HL-60 (cell line): ENCODE results near the gene HCN2.

Experiments used
- DNase-seq, 2 experiments: peaks; one replicate each; pipeline ENCODE4 v3.0.0-alpha.2; 2010 to 2020; ENCODE audit warnings: low read depth in 1 of 2, low spot score in 1 of 2
- H3K27ac ChIP-seq: fragments of 250-450 bp; sonication (Bioruptor Pico); replicated peaks from 2 replicates; pipeline ENCODE4 v1.5.1; 2020; ENCODE audit warnings: mild to moderate bottlenecking, moderate library complexity
- H3K27me3 ChIP-seq: fragments of 250-450 bp; sonication (Bioruptor Pico); 2 replicates; pipeline ENCODE4 v1.5.1; 2021; ENCODE audit warnings: mild to moderate bottlenecking, moderate library complexity; ENCODE audit not compliant: insufficient read depth, poor library complexity, severe bottlenecking
- H3K4me3 ChIP-seq: replicated peaks from 2 replicates; pipeline ENCODE4 v1.5.1; 2011; ENCODE audit warnings: mild to moderate bottlenecking, control low read depth, low read length; ENCODE audit not compliant: insufficient read depth
- GABPA ChIP-seq: IDR thresholded peaks from 2 replicates; pipeline ENCODE4 v1.6.1; 2012; ENCODE audit warnings: low read depth
- POLR2AphosphoS5 ChIP-seq: IDR thresholded peaks from 2 replicates; pipeline ENCODE4 v1.6.1; 2012; ENCODE audit warnings: low read depth
- SPI1 ChIP-seq: IDR thresholded peaks from 2 replicates; pipeline ENCODE4 v1.6.1; 2012; ENCODE audit warnings: low read depth, mild to moderate bottlenecking, borderline replicate concordance
- TF ChIP-seq, protein P1 (sequence below): IDR thresholded peaks from 2 replicates; pipeline ENCODE4 v1.6.1; 2012; ENCODE audit warnings: low read depth; ENCODE audit not compliant: insufficient replicate concordance
- TF ChIP-seq, protein P2 (sequence below): IDR thresholded peaks from one replicate; pipeline ENCODE4 v1.5.1; 2011; ENCODE audit warnings: low read length, control low read depth, inconsistent platforms; ENCODE audit not compliant: insufficient read depth

The HCN2 gene

DNA sequence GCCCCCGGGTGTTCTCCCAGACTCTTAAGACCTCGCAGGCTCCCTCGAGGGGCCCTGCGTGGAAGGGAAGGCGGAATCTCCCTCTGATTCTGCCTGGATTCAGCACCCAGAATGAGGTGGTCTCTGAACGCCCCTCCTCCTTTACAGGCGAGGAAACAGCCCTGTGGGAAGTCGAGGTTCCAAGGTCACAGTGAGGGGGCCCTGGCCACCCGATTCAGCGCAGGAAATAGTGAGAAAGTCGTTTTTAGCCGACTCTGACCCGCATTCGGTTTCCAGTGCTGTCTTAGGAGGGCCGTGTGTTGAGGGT is 16.2 kb upstream of the HCN2 start:
- H3K27ac ChIP-seq: peak overlapping the region; percentile 98
- peak overlapping the region; percentile 95 for H3K4me3 ChIP-seq
- no peak for DNase-seq
- no peak for TF ChIP-seq SPI1
- no peak for TF ChIP-seq GABPA
- no peak for TF ChIP-seq POLR2AphosphoS5
- TF ChIP-seq, protein P1, sequence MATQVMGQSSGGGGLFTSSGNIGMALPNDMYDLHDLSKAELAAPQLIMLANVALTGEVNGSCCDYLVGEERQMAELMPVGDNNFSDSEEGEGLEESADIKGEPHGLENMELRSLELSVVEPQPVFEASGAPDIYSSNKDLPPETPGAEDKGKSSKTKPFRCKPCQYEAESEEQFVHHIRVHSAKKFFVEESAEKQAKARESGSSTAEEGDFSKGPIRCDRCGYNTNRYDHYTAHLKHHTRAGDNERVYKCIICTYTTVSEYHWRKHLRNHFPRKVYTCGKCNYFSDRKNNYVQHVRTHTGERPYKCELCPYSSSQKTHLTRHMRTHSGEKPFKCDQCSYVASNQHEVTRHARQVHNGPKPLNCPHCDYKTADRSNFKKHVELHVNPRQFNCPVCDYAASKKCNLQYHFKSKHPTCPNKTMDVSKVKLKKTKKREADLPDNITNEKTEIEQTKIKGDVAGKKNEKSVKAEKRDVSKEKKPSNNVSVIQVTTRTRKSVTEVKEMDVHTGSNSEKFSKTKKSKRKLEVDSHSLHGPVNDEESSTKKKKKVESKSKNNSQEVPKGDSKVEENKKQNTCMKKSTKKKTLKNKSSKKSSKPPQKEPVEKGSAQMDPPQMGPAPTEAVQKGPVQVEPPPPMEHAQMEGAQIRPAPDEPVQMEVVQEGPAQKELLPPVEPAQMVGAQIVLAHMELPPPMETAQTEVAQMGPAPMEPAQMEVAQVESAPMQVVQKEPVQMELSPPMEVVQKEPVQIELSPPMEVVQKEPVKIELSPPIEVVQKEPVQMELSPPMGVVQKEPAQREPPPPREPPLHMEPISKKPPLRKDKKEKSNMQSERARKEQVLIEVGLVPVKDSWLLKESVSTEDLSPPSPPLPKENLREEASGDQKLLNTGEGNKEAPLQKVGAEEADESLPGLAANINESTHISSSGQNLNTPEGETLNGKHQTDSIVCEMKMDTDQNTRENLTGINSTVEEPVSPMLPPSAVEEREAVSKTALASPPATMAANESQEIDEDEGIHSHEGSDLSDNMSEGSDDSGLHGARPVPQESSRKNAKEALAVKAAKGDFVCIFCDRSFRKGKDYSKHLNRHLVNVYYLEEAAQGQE: no peak
- TF ChIP-seq, protein P2, sequence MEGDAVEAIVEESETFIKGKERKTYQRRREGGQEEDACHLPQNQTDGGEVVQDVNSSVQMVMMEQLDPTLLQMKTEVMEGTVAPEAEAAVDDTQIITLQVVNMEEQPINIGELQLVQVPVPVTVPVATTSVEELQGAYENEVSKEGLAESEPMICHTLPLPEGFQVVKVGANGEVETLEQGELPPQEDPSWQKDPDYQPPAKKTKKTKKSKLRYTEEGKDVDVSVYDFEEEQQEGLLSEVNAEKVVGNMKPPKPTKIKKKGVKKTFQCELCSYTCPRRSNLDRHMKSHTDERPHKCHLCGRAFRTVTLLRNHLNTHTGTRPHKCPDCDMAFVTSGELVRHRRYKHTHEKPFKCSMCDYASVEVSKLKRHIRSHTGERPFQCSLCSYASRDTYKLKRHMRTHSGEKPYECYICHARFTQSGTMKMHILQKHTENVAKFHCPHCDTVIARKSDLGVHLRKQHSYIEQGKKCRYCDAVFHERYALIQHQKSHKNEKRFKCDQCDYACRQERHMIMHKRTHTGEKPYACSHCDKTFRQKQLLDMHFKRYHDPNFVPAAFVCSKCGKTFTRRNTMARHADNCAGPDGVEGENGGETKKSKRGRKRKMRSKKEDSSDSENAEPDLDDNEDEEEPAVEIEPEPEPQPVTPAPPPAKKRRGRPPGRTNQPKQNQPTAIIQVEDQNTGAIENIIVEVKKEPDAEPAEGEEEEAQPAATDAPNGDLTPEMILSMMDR: no peak
- H3K27me3 ChIP-seq: no peaks in the 10 kb centered on the region

DNA sequence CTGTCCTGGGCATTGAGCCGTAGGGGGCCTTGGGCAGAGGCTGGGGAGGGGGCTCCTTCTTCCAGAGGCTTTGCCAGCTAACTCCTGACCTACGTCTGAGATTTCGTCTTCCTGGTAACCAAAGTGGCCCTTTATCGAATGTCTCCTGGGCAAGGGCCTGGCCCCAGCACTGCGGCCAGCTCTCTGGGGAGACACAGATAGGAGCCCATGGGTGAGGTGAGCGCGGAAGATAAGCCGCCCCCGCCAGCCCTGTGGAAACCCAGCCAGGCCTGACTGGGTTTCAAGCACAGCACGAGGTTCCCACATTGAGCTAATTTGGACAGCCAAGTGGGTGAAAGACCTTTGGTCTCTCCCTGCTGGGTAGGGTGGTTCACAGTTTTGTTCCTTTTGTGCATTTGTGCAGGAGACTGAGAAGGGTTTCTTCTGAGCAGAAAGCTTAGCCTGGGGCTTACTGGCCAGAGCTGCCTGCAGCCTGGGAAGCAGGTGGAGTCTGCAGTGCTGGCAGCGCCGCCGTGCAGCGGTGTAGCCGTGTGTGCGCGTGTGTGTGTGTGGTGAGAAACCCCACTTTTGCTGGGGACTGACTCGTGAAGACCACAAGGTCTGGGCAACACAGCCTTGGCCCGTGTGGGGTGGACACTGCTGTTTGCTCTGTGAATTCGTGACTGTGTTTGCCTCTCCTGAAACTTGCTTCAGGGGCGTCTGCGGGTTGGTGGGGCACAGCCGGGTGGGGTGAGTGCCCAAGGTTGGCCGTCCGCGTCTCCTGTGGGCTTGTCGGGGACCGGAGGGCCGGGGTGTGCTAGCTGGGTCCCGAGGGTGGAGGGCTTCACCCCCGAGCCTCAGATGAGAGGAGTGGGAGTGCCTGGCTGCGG is 14.8 kb upstream of the HCN2 start:
- Histone ChIP-seq H3K27me3 (no peaks in the 10 kb centered on the region), H3K27ac (peak overlapping the region; percentile 37), H3K4me3 (peak overlapping the region; percentile 95)
- DNase-seq: peak in 1 of 2 experiments; percentile 46
- TF ChIP-seq, protein P2: no peak
- no peak for TF ChIP-seq POLR2AphosphoS5
- no peak for TF ChIP-seq SPI1
- TF ChIP-seq, protein P1: no peak
- TF ChIP-seq GABPA: no peak

DNA sequence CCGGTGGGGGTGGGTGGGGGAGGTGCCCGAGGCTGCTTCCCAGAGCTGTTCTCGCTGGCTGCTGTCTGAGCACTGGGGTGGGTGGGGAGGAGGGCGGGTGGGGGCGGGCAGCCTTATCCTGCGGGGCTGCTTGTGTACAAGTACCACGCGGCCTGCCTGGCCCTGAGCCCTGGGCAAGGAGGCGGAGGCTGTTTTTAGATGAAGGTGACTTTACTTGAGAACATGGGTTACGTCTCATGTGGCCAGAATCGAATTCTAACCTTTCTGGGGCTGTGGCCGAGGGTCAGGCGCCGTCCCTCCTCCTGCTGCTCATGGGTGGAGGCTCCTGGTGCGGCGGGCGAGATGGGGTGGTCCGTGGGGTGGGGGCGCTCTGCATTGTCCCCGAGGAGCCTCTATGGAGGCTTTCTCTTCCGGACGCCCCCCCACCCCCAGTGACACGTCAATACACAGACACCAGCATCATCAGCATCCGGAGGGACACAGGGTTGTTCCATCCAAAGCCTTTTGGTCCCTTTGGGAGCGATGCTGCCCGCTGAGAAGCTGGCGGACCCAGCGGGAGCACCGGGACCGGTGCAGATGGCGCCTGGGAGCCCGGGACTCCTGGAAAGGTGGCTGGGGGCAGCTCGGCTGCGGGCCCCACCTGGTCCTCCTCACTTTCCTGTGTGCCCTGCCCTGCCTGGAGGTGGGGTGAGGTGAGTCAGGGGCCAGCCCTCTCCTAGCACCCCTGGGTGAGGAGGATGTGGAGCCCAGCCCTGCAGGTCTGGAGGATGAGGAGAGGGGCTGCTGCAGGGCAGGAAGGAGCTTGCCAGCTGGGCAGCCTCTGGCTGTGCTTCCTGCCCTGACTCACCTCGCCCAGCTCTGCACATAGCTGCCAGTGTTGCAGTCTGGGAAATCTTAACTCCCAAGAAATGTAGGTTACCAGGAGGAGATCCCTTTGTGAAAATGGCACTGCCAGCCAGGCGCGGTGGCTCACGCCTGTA is 13.9 kb upstream of the HCN2 start:
- Histone ChIP-seq H3K27ac (no peak overlapping the region), H3K4me3 (peak overlapping the region; percentile 95), H3K27me3 (no peaks in the 10 kb centered on the region)
- TF ChIP-seq, protein P2: no peak
- TF ChIP-seq POLR2AphosphoS5 (no peak), GABPA (no peak), SPI1 (no peak)
- TF ChIP-seq, protein P1: no peak
- no peak for DNase-seq
